ENCODE results near the gene CCDC38. TPM values are rescaled to one million over a fixed set of nuclear protein-coding genes. Genes with fewer than 3 reads are reported as not detected.

CCDC38 gene
- total RNA-seq, 1 donor: under 0.01 TPM

- Histone ChIP-seq H4K20me1 (ENCODE audit: insufficient read depth, low read length) (no peaks in the 10 kb centered on the region), H2AFZ (ENCODE audit: low read length) (no peak overlapping the region), H3K27ac (ENCODE audit: low read depth, low read length) (no peak overlapping the region), H3K79me2 (ENCODE audit: insufficient read depth, low read length) (no peaks in the 10 kb centered on the region), H3K4me3 (ENCODE audit: insufficient read depth, low read length) (no peak overlapping the region), H3K9me3 (ENCODE audit: low read depth, low read length) (no peaks in the 10 kb centered on the region), H3K27me3 (ENCODE audit: insufficient read depth, low read length) (peaks cover 10% of the 10 kb centered on the region), H3K36me3 (ENCODE audit: insufficient read depth, low read length) (no peaks in the 10 kb centered on the region), H3K4me2 (ENCODE audit: insufficient read depth, low read length) (no peak overlapping the region), H3K4me1 (ENCODE audit: insufficient read depth, low read length) (peaks cover 2% of the 10 kb centered on the region)
- DNase-seq (ENCODE audit: insufficient read length, low spot score, missing footprints): no peak
- TF ChIP-seq CTCF (IDR thresholded peaks at IDR 0.05; ENCODE audit: extremely low read depth, low read depth, low read length): no peak
Observed at GRCh38 chr12:95909871-95910270, 32.5 kb downstream of the CCDC38 start.

GRCh38 chr12:95908573-95908972 is 33.8 kb downstream of the CCDC38 start:
- no peak for TF ChIP-seq CTCF (IDR thresholded peaks at IDR 0.05; ENCODE audit: extremely low read depth, low read depth, low read length)
- no peaks in the 10 kb centered on the region for H4K20me1 ChIP-seq (ENCODE audit: insufficient read depth, low read length)
- H2AFZ ChIP-seq (ENCODE audit: low read length): no peak overlapping the region
- H3K27ac ChIP-seq (ENCODE audit: low read depth, low read length): no peak overlapping the region
- no peaks in the 10 kb centered on the region for H3K9me3 ChIP-seq (ENCODE audit: low read depth, low read length)
- H3K4me1 ChIP-seq (ENCODE audit: insufficient read depth, low read length): peaks cover 2% of the 10 kb centered on the region
- peak; percentile 87 for DNase-seq (ENCODE audit: insufficient read length, low spot score, missing footprints)
- H3K27me3 ChIP-seq (ENCODE audit: insufficient read depth, low read length): peaks cover 17% of the 10 kb centered on the region
- no peak overlapping the region for H3K4me2 ChIP-seq (ENCODE audit: insufficient read depth, low read length)
- H3K36me3 ChIP-seq (ENCODE audit: insufficient read depth, low read length): no peaks in the 10 kb centered on the region
- no peak overlapping the region for H3K4me3 ChIP-seq (ENCODE audit: insufficient read depth, low read length)
- H3K79me2 ChIP-seq (ENCODE audit: insufficient read depth, low read length): no peaks in the 10 kb centered on the region

- no peak for DNase-seq (ENCODE audit: insufficient read length, low spot score, missing footprints)
- no peaks in the 10 kb centered on the region for H3K36me3 ChIP-seq (ENCODE audit: insufficient read depth, low read length)
- no peak for TF ChIP-seq CTCF (IDR thresholded peaks at IDR 0.05; ENCODE audit: extremely low read depth, low read depth, low read length)
- H2AFZ ChIP-seq (ENCODE audit: low read length): no peak overlapping the region
- no peaks in the 10 kb centered on the region for H4K20me1 ChIP-seq (ENCODE audit: insufficient read depth, low read length)
- no peak overlapping the region for H3K27ac ChIP-seq (ENCODE audit: low read depth, low read length)
- H3K4me2 ChIP-seq (ENCODE audit: insufficient read depth, low read length): no peak overlapping the region
- H3K27me3 ChIP-seq (ENCODE audit: insufficient read depth, low read length): peaks cover 25% of the 10 kb centered on the region
- no peaks in the 10 kb centered on the region for H3K4me1 ChIP-seq (ENCODE audit: insufficient read depth, low read length)
- no peaks in the 10 kb centered on the region for H3K79me2 ChIP-seq (ENCODE audit: insufficient read depth, low read length)
- no peak overlapping the region for H3K4me3 ChIP-seq (ENCODE audit: insufficient read depth, low read length)
- H3K9me3 ChIP-seq (ENCODE audit: low read depth, low read length): no peaks in the 10 kb centered on the region
Observed at GRCh38 chr12:95898081-95898480, 44.3 kb downstream of the CCDC38 start.

GRCh38 chr12:95896846-95897245 is 45.6 kb downstream of the CCDC38 start:
- Histone ChIP-seq H3K4me1 (ENCODE audit: insufficient read depth, low read length) (no peaks in the 10 kb centered on the region), H3K27ac (ENCODE audit: low read depth, low read length) (no peak overlapping the region), H4K20me1 (ENCODE audit: insufficient read depth, low read length) (no peaks in the 10 kb centered on the region), H3K4me2 (ENCODE audit: insufficient read depth, low read length) (no peak overlapping the region), H3K36me3 (ENCODE audit: insufficient read depth, low read length) (no peaks in the 10 kb centered on the region), H3K4me3 (ENCODE audit: insufficient read depth, low read length) (no peak overlapping the region), H3K9me3 (ENCODE audit: low read depth, low read length) (no peaks in the 10 kb centered on the region), H3K27me3 (ENCODE audit: insufficient read depth, low read length) (peaks cover 23% of the 10 kb centered on the region), H2AFZ (ENCODE audit: low read length) (no peak overlapping the region), H3K79me2 (ENCODE audit: insufficient read depth, low read length) (no peaks in the 10 kb centered on the region)
- no peak for TF ChIP-seq CTCF (IDR thresholded peaks at IDR 0.05; ENCODE audit: extremely low read depth, low read depth, low read length)
- no peak for DNase-seq (ENCODE audit: insufficient read length, low spot score, missing footprints)
